ENCODE results near the gene LAMTOR2.
A peak's percentile ranks its signal among the peaks of the same experiment; 100 is the strongest.
"Not testable (repeated sequence)": the region's sequence is repeated elsewhere in the genome, so short reads cannot be mapped to it uniquely, and the experiment has no call there.

LAMTOR2 gene

GRCh38 chr1:156052862-156053767 is 1.5 kb upstream of the LAMTOR2 start:
- peak; percentile 58 for DNase-seq

- DNase-seq, result peak; percentile 77
Observed at GRCh38 chr1:156053768-156054499, 648 bp upstream of the LAMTOR2 start, which contains the start of gene UBQLN4. Gene UBQLN4, minus strand, starts transcription at chr1:156053798. Its CDS starts 97 bp downstream, at chr1:156053701.

GRCh38 chr1:156055281-156056048 is 883 bp downstream of the LAMTOR2 start:
- DNase-seq, result no peak

DNA sequence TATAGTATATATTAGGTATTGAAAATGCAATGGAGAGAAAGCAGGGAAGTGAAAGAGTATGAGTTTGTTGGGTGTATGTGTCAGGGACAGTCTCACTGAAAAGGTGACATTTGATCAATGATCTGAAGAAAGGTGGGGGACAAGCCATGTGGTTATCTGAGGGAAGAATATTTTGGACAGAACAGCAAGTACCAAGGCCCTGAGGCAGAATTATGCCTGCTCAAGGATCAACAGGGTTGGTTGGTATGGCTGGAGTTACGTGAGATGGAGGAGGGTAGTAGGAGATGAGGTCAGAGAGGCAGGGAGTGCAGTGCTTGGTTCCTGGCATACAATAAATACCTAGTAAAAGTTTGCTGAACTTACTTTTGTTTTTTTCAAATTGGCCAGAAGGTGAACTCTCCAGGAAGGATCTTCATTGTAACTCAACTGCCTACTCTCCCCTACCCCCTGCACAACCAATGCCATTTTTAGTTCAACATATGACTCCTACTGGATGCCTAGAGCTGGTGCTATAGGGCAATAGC is 1.8 kb downstream of the LAMTOR2 start:
- no peak for DNase-seq

GRCh38 chr1:156060937-156061636 is 6.5 kb downstream of the LAMTOR2 start, which contains the start of gene RAB25:
Gene RAB25, plus strand, starts transcription at chr1:156061160. Its CDS starts 241 bp downstream, at chr1:156061401.
- DNase-seq, result no peak

DNA sequence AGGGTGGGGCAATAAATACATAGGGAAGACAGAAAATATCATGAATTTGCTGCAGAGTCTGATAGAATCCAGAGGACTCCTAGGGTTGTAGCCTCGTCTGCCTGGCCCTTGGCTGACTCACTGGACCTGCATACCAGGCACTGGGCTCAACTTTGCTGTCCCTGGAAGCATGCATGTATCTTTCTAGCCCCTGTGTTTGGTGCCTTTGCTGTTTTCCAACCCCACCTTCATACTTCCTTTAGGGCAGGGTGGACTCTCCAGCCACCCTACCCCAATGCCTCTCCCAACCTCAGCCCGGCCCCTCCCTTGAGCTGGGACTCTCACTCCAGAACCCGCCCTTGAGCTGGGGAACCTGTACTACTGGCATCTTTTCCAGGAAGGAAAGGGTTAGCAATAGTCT is 7.6 kb downstream of the LAMTOR2 start:
- no peak for DNase-seq

DNA sequence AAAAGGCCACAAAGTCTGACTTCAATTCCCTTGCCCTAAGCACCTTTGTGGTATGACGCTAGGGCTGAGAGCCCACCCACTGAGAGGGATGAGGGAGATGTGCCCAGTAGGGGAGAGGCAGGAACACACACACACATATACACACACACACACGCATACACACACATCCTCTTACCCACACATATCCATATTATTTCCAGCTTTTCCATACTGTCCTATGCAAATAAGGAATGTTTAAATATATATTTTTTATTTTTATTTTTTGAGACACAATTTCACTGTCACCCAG is 9.4 kb downstream of the LAMTOR2 start:
- DNase-seq, result no peak

- DNase-seq, result no peak
Observed at GRCh38 chr1:156064615-156065014, 10.0 kb downstream of the LAMTOR2 start.

- no peak for DNase-seq
Observed at GRCh38 chr1:156065212-156065611, 10.6 kb downstream of the LAMTOR2 start.

DNA sequence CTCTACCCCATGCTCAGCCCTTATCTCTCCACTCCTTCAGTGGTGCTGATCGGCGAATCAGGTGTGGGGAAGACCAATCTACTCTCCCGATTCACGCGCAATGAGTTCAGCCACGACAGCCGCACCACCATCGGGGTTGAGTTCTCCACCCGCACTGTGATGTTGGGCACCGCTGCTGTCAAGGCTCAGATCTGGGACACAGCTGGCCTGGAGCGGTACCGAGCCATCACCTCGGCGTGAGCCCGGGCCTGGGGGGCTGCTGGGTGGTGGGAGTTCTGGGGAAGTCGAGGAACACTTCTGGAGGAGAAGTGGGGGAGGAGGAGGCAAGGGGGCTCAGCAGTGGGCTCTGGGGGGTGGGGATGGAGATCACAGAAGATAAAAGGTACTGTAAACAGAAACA is 11.3 kb downstream of the LAMTOR2 start:
- no peak for DNase-seq

GRCh38 chr1:156067262-156067661 is 12.7 kb downstream of the LAMTOR2 start:
- no peak for DNase-seq

- no peak for DNase-seq
Observed at GRCh38 chr1:156069490-156070455, 15.2 kb downstream of the LAMTOR2 start.

DNA sequence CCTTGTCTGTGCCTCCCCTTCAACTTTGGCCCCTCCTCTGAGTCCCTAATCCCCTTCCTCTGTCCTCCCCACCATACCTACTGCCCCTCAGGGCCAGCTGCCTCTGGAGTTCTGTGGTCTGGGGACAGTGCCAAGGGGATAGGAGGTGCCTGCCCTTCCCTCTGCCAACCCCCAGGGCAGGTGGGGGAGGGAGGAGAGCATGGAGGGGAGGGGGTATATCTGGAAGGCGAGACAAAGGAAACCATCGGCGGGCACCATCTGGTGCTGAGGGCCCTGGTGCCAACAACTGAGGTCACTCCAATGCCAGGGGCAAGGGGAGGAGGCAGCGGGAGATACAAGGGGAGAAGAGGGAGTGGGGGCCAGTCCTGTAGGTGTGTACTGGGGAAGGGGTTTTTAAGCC is 16.0 kb downstream of the LAMTOR2 start:
- peak; percentile 87 for DNase-seq

- DNase-seq, result not testable (repeated sequence)
Observed at GRCh38 chr1:156071332-156071816, 16.8 kb downstream of the LAMTOR2 start.

DNA sequence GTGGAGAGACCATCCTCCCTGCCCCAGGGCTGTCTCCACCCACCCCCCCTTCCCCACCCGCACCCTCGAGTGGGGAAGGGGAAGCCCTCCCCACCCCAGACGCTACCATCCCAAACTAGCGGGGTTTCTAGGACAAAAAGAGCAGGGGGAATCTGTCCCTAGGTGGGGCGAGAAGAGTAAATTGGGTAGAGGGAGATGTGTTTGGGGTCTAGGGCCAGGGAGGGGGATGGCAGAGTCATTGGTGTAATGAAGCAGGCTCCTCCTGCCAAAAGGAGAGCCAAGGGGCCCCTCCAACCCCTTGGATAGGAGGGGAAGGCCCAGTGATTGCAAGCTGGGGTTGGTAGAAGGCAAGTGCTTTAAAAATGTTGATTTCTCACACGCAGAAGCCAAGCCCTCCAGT is 17.7 kb downstream of the LAMTOR2 start:
- DNase-seq, result no peak

DNA sequence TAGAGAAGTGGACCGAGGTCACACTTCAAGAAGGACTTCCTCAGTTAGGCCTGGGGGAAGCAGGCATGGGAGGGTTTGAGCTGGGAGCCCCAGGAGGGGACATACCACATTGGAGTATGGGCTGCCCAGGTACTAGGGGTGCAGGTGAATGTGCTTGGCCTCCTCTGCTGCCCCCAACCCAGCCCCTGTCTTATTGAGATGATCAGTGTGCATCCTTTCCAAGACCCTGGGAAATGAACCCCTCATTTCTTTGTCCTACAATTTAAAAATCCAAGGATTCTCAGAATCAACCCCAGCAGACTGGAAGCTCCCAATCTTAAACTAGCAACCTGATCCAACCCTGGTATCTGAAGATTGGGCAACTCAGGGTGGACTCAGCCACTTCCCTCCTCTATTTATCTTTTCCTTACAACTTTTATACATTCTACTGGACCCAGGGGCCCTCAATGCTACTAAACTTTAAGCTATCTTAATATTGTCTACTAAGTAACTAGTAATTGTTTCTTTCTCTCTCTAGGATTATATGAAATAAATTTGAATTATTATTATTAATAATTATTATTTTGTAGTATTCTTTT is 18.6 kb downstream of the LAMTOR2 start:
- DNase-seq, result no peak

DNA sequence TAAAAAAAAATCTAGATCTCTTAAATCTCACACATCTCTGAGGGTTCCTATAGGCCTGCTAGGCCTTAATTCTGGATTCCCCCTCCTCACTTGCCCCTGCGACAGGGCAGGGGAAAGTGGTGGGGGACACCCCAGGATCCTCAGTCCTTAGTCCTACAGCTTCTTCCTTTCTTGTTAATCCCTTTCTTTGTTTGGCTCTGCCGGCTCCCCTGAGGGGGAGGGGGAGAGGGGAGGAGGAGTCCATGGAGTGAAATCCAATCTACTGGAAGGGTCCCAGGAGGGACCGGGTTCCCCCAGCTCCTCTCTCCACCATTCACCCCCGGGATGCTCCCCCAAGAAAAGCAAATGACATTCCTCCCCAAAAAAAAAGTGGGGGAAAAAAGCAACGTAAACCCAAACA is 19.2 kb downstream of the LAMTOR2 start:
- DNase-seq, result no peak

DNA sequence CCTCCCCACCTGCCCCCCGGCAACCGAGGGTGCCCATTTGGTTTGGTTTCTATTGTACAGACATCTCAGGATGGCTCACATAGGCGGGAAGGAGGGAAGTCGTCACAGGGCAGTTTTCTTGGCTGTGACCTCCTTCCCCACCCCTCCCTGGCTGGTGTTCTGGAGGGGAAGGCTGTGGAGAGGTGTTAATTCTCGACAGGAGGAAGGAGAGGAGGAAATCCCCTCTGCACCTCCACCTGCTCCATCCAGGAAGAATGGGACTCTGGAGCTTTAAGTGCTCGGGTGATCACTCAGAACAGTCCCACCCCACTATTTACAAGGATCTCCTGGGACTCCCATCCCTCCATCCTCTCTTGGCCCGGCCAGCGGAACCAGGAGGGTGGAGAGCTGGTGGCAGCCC is 20.1 kb downstream of the LAMTOR2 start:
- no peak for DNase-seq

GRCh38 chr1:156075162-156075561 is 20.6 kb downstream of the LAMTOR2 start:
- DNase-seq, result no peak

DNA sequence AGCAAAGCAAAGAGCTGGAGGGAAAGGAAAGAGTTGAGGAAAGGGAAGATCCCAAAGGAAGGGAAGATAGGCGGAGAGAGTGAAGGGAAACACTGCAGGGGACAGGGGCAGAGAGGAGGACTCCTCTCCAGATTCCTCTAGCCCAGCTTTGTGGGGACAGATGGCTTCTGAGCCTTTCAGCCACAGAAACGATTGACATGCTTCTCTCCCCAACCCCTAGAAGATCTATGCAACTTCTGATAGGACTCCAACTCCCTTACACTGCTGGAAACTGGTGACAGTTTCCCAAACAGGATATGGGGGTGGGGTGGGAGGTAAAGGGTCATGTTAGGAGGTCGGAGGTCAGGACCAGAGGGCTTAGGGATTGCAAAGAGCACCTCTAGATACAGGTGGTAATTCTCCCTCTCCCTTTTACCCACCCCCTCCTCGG is 21.2 kb downstream of the LAMTOR2 start:
- DNase-seq, result no peak

Data from NCI-H446 treated with DMSO at 0.1 percent for 48 hours (cell line).